GM23338 (cell line): ENCODE results near the gene C1orf198.

Source experiments
- CTCF ChIP-seq, 2 experiments: fragments of 200-600 bp in 1 of 2; sonication (generic) in 1 of 2; conservative IDR thresholded peaks; 2 replicates each; pipeline versions ENCODE4 v1.5.1 to v1.6.1; 2016 to 2017; ENCODE audit warnings: antibody characterized with exemption in 2 of 2, low read depth in 2 of 2, mild to moderate bottlenecking in 2 of 2, moderate library complexity in 1 of 2
- EZH2 ChIP-seq: fragments of 200-600 bp; sonication (generic); IDR thresholded peaks from one replicate; pipeline ENCODE4 v1.8.0; 2017; ENCODE audit warnings: antibody characterized with exemption, mild to moderate bottlenecking, low read depth; ENCODE audit not compliant: unreplicated experiment
- REST ChIP-seq: IDR thresholded peaks from one replicate; pipeline ENCODE4 v1.6.1; 2018; ENCODE audit warnings: antibody characterized with exemption; ENCODE audit not compliant: unreplicated experiment

GRCh38 chr1:230895452-230895851 is 27.1 kb upstream of the C1orf198 start:
- no peak for TF ChIP-seq REST
- no peak for TF ChIP-seq EZH2
- TF ChIP-seq CTCF (conservative IDR thresholded peaks at IDR 0.05; ENCODE audit: low read depth in 2 of 2), result no peak
